Measurements from ENCODE around the gene DCAF8. TPM values are rescaled to one million over a fixed set of nuclear protein-coding genes. Genes with fewer than 3 reads are reported as not detected.
A peak's percentile ranks its signal among the peaks of the same experiment; 100 is the strongest.

The DCAF8 gene
- total RNA-seq, 1 experiment from 2014 or later, result 76.4 TPM

GRCh38 chr1:160171354-160171753, 91.0 kb downstream of the DCAF8 start:
- peak; percentile 37 for DNase-seq (ENCODE audit: low read depth)

- no peak for DNase-seq (ENCODE audit: low read depth)
These were observed 92.6 kb downstream of the DCAF8 start for GRCh38 chr1:160169553-160170399.

GRCh38 chr1:160168609-160169369, 93.6 kb downstream of the DCAF8 start:
- DNase-seq (ENCODE audit: low read depth), result peak; percentile 20

- DNase-seq (ENCODE audit: low read depth), result no peak
These were observed 94.3 kb downstream of the DCAF8 start for GRCh38 chr1:160168016-160168415.

- peak; percentile 85 for DNase-seq (ENCODE audit: low read depth)
These were observed 94.8 kb downstream of the DCAF8 start for GRCh38 chr1:160167580-160167979.

- no peak for DNase-seq (ENCODE audit: low read depth)
These were observed 95.3 kb downstream of the DCAF8 start for GRCh38 chr1:160167056-160167455.

- no peak for DNase-seq (ENCODE audit: low read depth)
These were observed 96.0 kb downstream of the DCAF8 start for GRCh38 chr1:160166166-160166868.

Other genes starting within 250 kb of the DCAF8 start
- 4.3 and 5.4 TPM in 2 replicates for gene PIGM, start 230.6 kb downstream of the DCAF8 start, total RNA-seq (2014; rRNA removed)
- gene KCNJ10, start 192.4 kb downstream of the DCAF8 start, total RNA-seq (2014; rRNA removed), result not detected in 2 replicates
- not detected in 2 replicates for gene KCNJ9, start 181.0 kb downstream of the DCAF8 start, total RNA-seq (2014; rRNA removed)
- 21.7 and 22.2 TPM in 2 replicates for gene IGSF8, start 163.9 kb downstream of the DCAF8 start, total RNA-seq (2014; rRNA removed)
- gene ATP1A2, start 146.8 kb downstream of the DCAF8 start, total RNA-seq (2014; rRNA removed), result 1.3 and 1.4 TPM in 2 replicates
- not detected in 2 replicates for gene ATP1A4, start 110.9 kb downstream of the DCAF8 start, total RNA-seq (2014; rRNA removed)
- not detected in 2 replicates for gene CASQ1, start 72.0 kb downstream of the DCAF8 start, total RNA-seq (2014; rRNA removed)
- 150 and 200 TPM in 2 replicates for gene PEA15, start 57.2 kb downstream of the DCAF8 start, total RNA-seq (2014; rRNA removed)
- 81.8 and 83.7 TPM in 2 replicates for gene PEX19, start 22.6 kb upstream of the DCAF8 start, total RNA-seq (2014; rRNA removed)
- gene COPA, start 80.7 kb upstream of the DCAF8 start, total RNA-seq (2014; rRNA removed), result 130 and 149 TPM in 2 replicates
- 82.5 and 95.6 TPM in 2 replicates for gene NCSTN, start 80.8 kb upstream of the DCAF8 start, total RNA-seq (2014; rRNA removed)
- 0.13 TPM in 1 of 2 replicates, not detected in the other for gene NHLH1, start 104.5 kb upstream of the DCAF8 start, total RNA-seq (2014; rRNA removed)
- under 0.01 TPM in 1 of 2 replicates, not detected in the other for gene VANGL2, start 138.0 kb upstream of the DCAF8 start, total RNA-seq (2014; rRNA removed)